GM12878 (cell line): ENCODE results near the gene C9. TPM values are rescaled to one million over a fixed set of nuclear protein-coding genes. Genes with fewer than 3 reads are reported as not detected.
A peak's percentile ranks its signal among the peaks of the same experiment; 100 is the strongest.

Source experiments
- ATAC-seq: fragments of 200-7000 bp; cut with Tn5 transposase; 3 replicates; pipeline ENCODE4 v1.9.1; 2020; ENCODE audit warnings: mild to moderate bottlenecking, moderate library complexity
- BruUV-seq: library from RNA; stranded (reverse); fragments of 400-500 nt; replicated peaks from 2 replicates; lab custom pipeline; 2021; lab: Mats Ljungman, UMichigan
- CTCF ChIA-PET: fragments of 300-600 bp; sonication (Branson Sonifier 250); formaldehyde crosslinking; extraction: SDS; loops from one replicate; lab custom pipeline; 2021; ENCODE audit warnings: inconsistent platforms; lab: Yijun Ruan, JAX
- POLR2A ChIA-PET: fragments of 350-600 bp; formaldehyde crosslinking; extraction: SDS; loops from one replicate; lab custom pipeline; 2021; ENCODE audit warnings: inconsistent platforms; lab: Charles Lee
- RAD21 ChIA-PET: fragments of 300-600 bp; sonication (Branson Sonifier 250); formaldehyde crosslinking; loops from one replicate; lab custom pipeline; 2023; ENCODE audit warnings: antibody characterized with exemption; ENCODE audit not compliant: unreplicated experiment; lab: Charles Lee
- SMC1A ChIA-PET: fragments of 300-600 bp; sonication (Branson Sonifier 250); formaldehyde crosslinking; loops from one replicate; lab custom pipeline; 2023; ENCODE audit not compliant: unreplicated experiment, uncharacterized antibody; lab: Charles Lee
- DNase-seq: peaks from one replicate; pipeline ENCODE4 v3.0.0-alpha.2; 2011; ENCODE audit warnings: low read depth, low spot score
- FAIRE-seq: peaks from 3 replicates; lab custom pipeline; 2011; peaks lifted over from hg19 to GRCh38; lab: Jason Lieb, UNC
- H2AFZ ChIP-seq: 2 replicates; pipeline ENCODE4 v1.6.0; 2011; ENCODE audit warnings: low read depth, low read length, control low read depth; ENCODE audit not compliant: control insufficient read depth
- H3K27ac ChIP-seq: 2 replicates; pipeline ENCODE4 v1.5.1; 2011; ENCODE audit warnings: control low read depth; ENCODE audit not compliant: control insufficient read depth, insufficient read depth
- H3K27me3 ChIP-seq, 2 experiments: replicated peaks in 1 of 2; 2 replicates each; pipeline versions ENCODE4 v1.6.0 to v1.6.1; 2011; ENCODE audit warnings: low read length in 1 of 2; ENCODE audit not compliant: control insufficient read depth in 2 of 2, insufficient read depth in 2 of 2
- H3K36me3 ChIP-seq, 2 experiments: 2 replicates each; pipeline ENCODE4 v1.5.1; 2011; ENCODE audit warnings: low read length in 1 of 2; ENCODE audit not compliant: control insufficient read depth in 2 of 2, insufficient read depth in 2 of 2
- H3K4me1 ChIP-seq: 2 replicates; pipeline ENCODE4 v1.6.1; 2011; ENCODE audit warnings: mild to moderate bottlenecking, low read length, moderate library complexity, mixed read lengths; ENCODE audit not compliant: control insufficient read depth, insufficient read depth
- H3K4me2 ChIP-seq: 2 replicates; pipeline ENCODE4 v1.6.0; 2011; ENCODE audit warnings: control low read depth; ENCODE audit not compliant: control insufficient read depth, insufficient read depth
- H3K4me3 ChIP-seq: fragments of 200-600 bp; sonication (generic); 2 replicates; pipeline ENCODE4 v1.5.1; 2016
- H3K79me2 ChIP-seq: 2 replicates; pipeline ENCODE4 v1.6.0; 2011; ENCODE audit warnings: low read length; ENCODE audit not compliant: control insufficient read depth, insufficient read depth
- H3K9ac ChIP-seq: 2 replicates; pipeline ENCODE4 v1.8.0; 2011; ENCODE audit warnings: low read length, control low read depth, mixed read lengths; ENCODE audit not compliant: control insufficient read depth, insufficient read depth
- H3K9me3 ChIP-seq: replicated peaks from 3 replicates; pipeline ENCODE4 v1.5.1; 2011; ENCODE audit warnings: mild to moderate bottlenecking, low read length; ENCODE audit not compliant: control insufficient read depth, insufficient read depth
- H4K20me1 ChIP-seq: 2 replicates; pipeline ENCODE4 v1.6.0; 2011; ENCODE audit not compliant: control insufficient read depth, insufficient read depth
- BACH1 ChIP-seq: fragments of 450-650 bp; IDR thresholded peaks from 2 replicates; pipeline ENCODE4 v1.6.1; 2017; ENCODE audit warnings: mild to moderate bottlenecking, borderline replicate concordance
- BHLHE40 ChIP-seq, 2 experiments: fragments of 450-650 bp in 1 of 2; IDR thresholded peaks; 2 replicates each; pipeline ENCODE4 v1.6.1; 2011 to 2017; ENCODE audit warnings: low read depth in 2 of 2, borderline replicate concordance in 1 of 2, improper control_type of control experiment in 1 of 2, low read length in 1 of 2, mild to moderate bottlenecking in 1 of 2
- DPF2 ChIP-seq: fragments of 450-650 bp; IDR thresholded peaks from 2 replicates; pipeline ENCODE4 v1.6.1; 2017; ENCODE audit warnings: mild to moderate bottlenecking
- MEF2B ChIP-seq: fragments of 450-650 bp; IDR thresholded peaks from 2 replicates; pipeline ENCODE4 v1.6.1; 2018; ENCODE audit warnings: mild to moderate bottlenecking, moderate library complexity; ENCODE audit not compliant: partially characterized antibody, poor library complexity, severe bottlenecking
- MYC ChIP-seq: IDR thresholded peaks from 2 replicates; pipeline ENCODE4 v1.6.1; 2011; ENCODE audit warnings: mild to moderate bottlenecking, low read length, moderate library complexity, inconsistent platforms; ENCODE audit not compliant: insufficient read depth, insufficient replicate concordance, insufficient read length, severe bottlenecking
- NBN ChIP-seq: fragments of 450-650 bp; IDR thresholded peaks from 2 replicates; pipeline ENCODE4 v1.6.1; 2016
- NFXL1 ChIP-seq: fragments of 450-650 bp; IDR thresholded peaks from 2 replicates; pipeline ENCODE4 v1.6.1; 2017; ENCODE audit warnings: antibody characterized with exemption, mild to moderate bottlenecking, borderline replicate concordance
- SPI1 ChIP-seq: IDR thresholded peaks from 2 replicates; pipeline ENCODE4 v1.6.1; 2011; ENCODE audit warnings: low read depth, mild to moderate bottlenecking, low read length, moderate library complexity, borderline replicate concordance; ENCODE audit not compliant: insufficient read depth
- TCF3 ChIP-seq: IDR thresholded peaks from 2 replicates; pipeline ENCODE4 v1.6.1; 2012; ENCODE audit warnings: low read depth, mild to moderate bottlenecking, low read length, borderline replicate concordance; ENCODE audit not compliant: insufficient read depth
- USF1 ChIP-seq: IDR thresholded peaks from 2 replicates; pipeline ENCODE4 v1.6.1; 2011; ENCODE audit warnings: borderline replicate concordance, low read depth, mild to moderate bottlenecking, moderate library complexity, mixed read lengths, low read length; ENCODE audit not compliant: insufficient read depth; ENCODE audit errors: extremely low read length
- ZBTB33 ChIP-seq: fragments of 450-650 bp; IDR thresholded peaks from 2 replicates; pipeline ENCODE4 v1.6.1; 2017; ENCODE audit warnings: mild to moderate bottlenecking
- WGBS: methylation state at CpG from one replicate; pipeline ENCODE4 v1.1.6; 2016; ENCODE audit warnings: low lambda C conversion rate; ENCODE audit not compliant: insufficient replicate concordance, insufficient coverage; ENCODE audit errors: missing lambda C conversion rate; 5-methylcytosine and 5-hydroxymethylcytosine counted together
- in situ Hi-C: fragments of 300-500 bp; cut with MboI; formaldehyde crosslinking; loops from 9 replicates; pipeline ENCODE4 v1.14.3; 2018; ENCODE audit warnings: mixed read lengths
- intact Hi-C: fragments of 100-400 bp; cut with micrococcal nuclease; formaldehyde crosslinking; loops from one replicate; pipeline ENCODE4 v1.14.2; 2022; ENCODE audit not compliant: unreplicated experiment
- polyA plus RNA-seq, 11 experiments: library from polyadenylated mRNA; depleted of rRNA in 4 of 11; unstranded in 6 of 11; stranded (reverse) in 5 of 11; fragments of >200 nt; fragmentation: Nextera tagmentation in 4 of 11; fragmentation: Illumina TruSeq in 1 of 11; extraction: Ambion mirVana in 4 of 11; extraction: Trizol in 1 of 11; gene quantifications; 1 replicate in 1 of 11; 2 replicates in 10 of 11; pipeline versions ENCODE4 v1.2.1 to v1.2.3, GENCODE V29; 2011 to 2016; ENCODE audit warnings: inconsistent platforms in 2 of 11, missing spikeins in 2 of 11, low read depth in 1 of 11
- total RNA-seq, 4 experiments: library from RNA; depleted of rRNA in 3 of 4; stranded (reverse); fragments of >200 nt in 3 of 4; fragmentation: Illumina TruSeq in 1 of 4; extraction: Trizol in 1 of 4; gene quantifications; 2 replicates each; pipeline versions ENCODE4 v1.2.1 to v1.2.3, GENCODE V29; 2013 to 2021

C9 gene
- total and polyA plus RNA-seq, 10 of the 15 experiments (the other 5 are each of a cell fraction or from before 2014, with no cell fraction given): 0.54 TPM; not detected in 9

- no peaks in the 10 kb centered on the region; the same call in 2 of the 3 replicates for H3K9me3 ChIP-seq
- TF ChIP-seq ZBTB33 (no peak), MYC (no peak)
- TF ChIP-seq, all 136 proteins: peak for 0
- in situ Hi-C loops: no loop called here
- H3K27ac ChIP-seq: no peak overlapping the region
- SMC1A ChIA-PET: interaction anchor here (0.8 to 4.8 kb wide), 7 partner anchors 8 to 49 kb away, joined by 3 to 50 read pairs (median 11); no protein-coding TSS in a partner anchor
- H3K79me2 ChIP-seq: no peaks in the 10 kb centered on the region; the same call in none of the 2 replicates
- DNase-seq: no peak
- no peaks in the 10 kb centered on the region for H4K20me1 ChIP-seq
- H3K4me3 ChIP-seq: no peak overlapping the region
- WGBS: 6% methylated on average over 2 of the region's 2 CpGs
- CTCF ChIA-PET: interaction anchor here (0.5 to 2.1 kb wide), 3 partner anchors 10 to 191 kb away, joined by 3 to 5 read pairs (median 5); no protein-coding TSS in a partner anchor
- POLR2A ChIA-PET: interaction anchor here (1.8 kb wide), 1 partner anchor 14 kb away, joined by 7 read pairs; no protein-coding TSS in a partner anchor
- no TSS peak for BruUV-seq
- RAD21 ChIA-PET: interaction anchor here (1.3 to 2.4 kb wide), 4 partner anchors 8 to 35 kb away, joined by 4 to 11 read pairs (median 9); no protein-coding TSS in a partner anchor
- no peak overlapping the region for H3K9ac ChIP-seq
- no peaks in the 10 kb centered on the region for H3K27me3 ChIP-seq
- no peak for ATAC-seq
- 0 out of 2 replicates have a peak, but pooled peaks cover 2% of the 10 kb centered on the region for H3K4me1 ChIP-seq
- no peaks in the 10 kb centered on the region for H3K36me3 ChIP-seq
- H2AFZ ChIP-seq: no peak overlapping the region
- intact Hi-C loops: no loop called here
- FAIRE-seq: no peak
- no peak overlapping the region for H3K4me2 ChIP-seq
Measured at GRCh38 chr5:39266442-39266841, 97.9 kb downstream of the C9 start.

GRCh38 chr5:39264528-39264927 is 99.8 kb downstream of the C9 start:
- intact Hi-C loops: no loop called here
- Histone ChIP-seq H4K20me1 (no peaks in the 10 kb centered on the region), H3K27me3 (no peaks in the 10 kb centered on the region), H3K27ac (peak overlapping the region; percentile 56), H2AFZ (no peak overlapping the region), H3K4me3 (no peak overlapping the region), H3K4me2 (no peak overlapping the region; the same call in 1 of the 2 replicates), H3K9ac (no peak overlapping the region), H3K36me3 (no peaks in the 10 kb centered on the region), H3K9me3 (no peaks in the 10 kb centered on the region; the same call in 2 of the 3 replicates), H3K4me1 (0 out of 2 replicates have a peak, but pooled peaks cover 2% of the 10 kb centered on the region), H3K79me2 (no peaks in the 10 kb centered on the region; the same call in none of the 2 replicates)
- SMC1A ChIA-PET: interaction anchor here (0.9 to 4.8 kb wide), 9 partner anchors 9 to 189 kb away, joined by 3 to 50 read pairs (median 13); partner anchors contain the start of gene FYB1
- WGBS: 0% methylated on average over 1 of the region's 1 CpG
- RAD21 ChIA-PET: interaction anchor here (1.1 to 2.4 kb wide), 6 partner anchors 10 to 47 kb away, joined by 3 to 14 read pairs (median 4); no protein-coding TSS in a partner anchor
- ATAC-seq (peak; percentile 96), DNase-seq (peak; percentile 69), FAIRE-seq (no peak)
- CTCF ChIA-PET: interaction anchor here (0.8 to 2.3 kb wide), 5 partner anchors 9 to 47 kb away, joined by 3 to 14 read pairs (median 6); partner anchors contain the start of gene FYB1
- in situ Hi-C loops: no loop called here
- POLR2A ChIA-PET: interaction anchor here (1.0 to 1.8 kb wide), 4 partner anchors 10 to 90 kb away, joined by 3 to 4 read pairs (median 4); no protein-coding TSS in a partner anchor
- BruUV-seq: no TSS peak
- TF ChIP-seq BACH1 (no peak), MEF2B (peak; percentile 83), TCF3 (no peak), USF1 (no peak), SPI1 (0 out of 2 replicates have a peak, but pooled peaks have one; percentile 22), NFXL1 (no peak), NBN (0 out of 2 replicates have a peak, but pooled peaks have one; percentile 27), BHLHE40 (IDR thresholded peaks at IDR 0.05; ENCODE audit: borderline replicate concordance in 1 of 2, low read depth in 2 of 2, low read length in 1 of 2) (peak in 1 of 2 experiments; percentile 6; a peak in 1 of 4 replicates), DPF2 (no peak)
